GM12878 (cell line): Measurements from ENCODE around the gene KIAA0319L. TPM values are rescaled to one million over a fixed set of nuclear protein-coding genes. Genes with fewer than 3 reads are reported as not detected.

Source experiments
- FOXK2 ChIP-seq: fragments of 450-650 bp; IDR thresholded peaks from 2 replicates; pipeline ENCODE4 v1.6.1; 2017; ENCODE audit warnings: mild to moderate bottlenecking, moderate library complexity
- HDAC6 ChIP-seq: fragments of 200-600 bp; sonication (generic); IDR thresholded peaks from one replicate; pipeline ENCODE4 v1.8.0; 2017; ENCODE audit warnings: antibody characterized with exemption; ENCODE audit not compliant: unreplicated experiment
- KDM1A ChIP-seq: fragments of 200-600 bp; sonication (generic); IDR thresholded peaks from 2 replicates; pipeline ENCODE4 v1.6.1; 2016; ENCODE audit warnings: borderline replicate concordance
- KLF5 ChIP-seq: fragments of 450-650 bp; IDR thresholded peaks from 2 replicates; pipeline ENCODE4 v1.6.1; 2014; ENCODE audit warnings: mild to moderate bottlenecking; ENCODE audit not compliant: partially characterized antibody
- PKNOX1 ChIP-seq: fragments of 450-650 bp; IDR thresholded peaks from 2 replicates; pipeline ENCODE4 v1.6.1; 2016; ENCODE audit warnings: mild to moderate bottlenecking
- RAD21 ChIP-seq: IDR thresholded peaks from 2 replicates; pipeline ENCODE4 v1.6.1; 2011; ENCODE audit warnings: mild to moderate bottlenecking, low read depth, low read length, moderate library complexity; ENCODE audit not compliant: insufficient read depth
- RBBP5 ChIP-seq: fragments of 200-600 bp; sonication (generic); conservative IDR thresholded peaks from 2 replicates; pipeline ENCODE4 v1.6.1; 2016
- SMAD1 ChIP-seq: fragments of 450-650 bp; IDR thresholded peaks from 2 replicates; pipeline ENCODE4 v1.6.1; 2018; ENCODE audit warnings: mild to moderate bottlenecking, low read depth; ENCODE audit not compliant: partially characterized antibody
- polyA plus RNA-seq, 11 experiments: library from polyadenylated mRNA; depleted of rRNA in 4 of 11; unstranded in 6 of 11; stranded (reverse) in 5 of 11; fragments of >200 nt; fragmentation: Nextera tagmentation in 4 of 11; fragmentation: Illumina TruSeq in 1 of 11; extraction: Ambion mirVana in 4 of 11; extraction: Trizol in 1 of 11; gene quantifications; 1 replicate in 1 of 11; 2 replicates in 10 of 11; pipeline versions ENCODE4 v1.2.1 to v1.2.3, GENCODE V29; 2011 to 2016; ENCODE audit warnings: inconsistent platforms in 2 of 11, missing spikeins in 2 of 11, low read depth in 1 of 11
- total RNA-seq, 4 experiments: library from RNA; depleted of rRNA in 3 of 4; stranded (reverse); fragments of >200 nt in 3 of 4; fragmentation: Illumina TruSeq in 1 of 4; extraction: Trizol in 1 of 4; gene quantifications; 2 replicates each; pipeline versions ENCODE4 v1.2.1 to v1.2.3, GENCODE V29; 2013 to 2021
- TF ChIP-seq, protein P1 (sequence below), 3 experiments: IDR thresholded peaks in 2 of 3; conservative IDR thresholded peaks in 1 of 3; 2 replicates each; pipeline ENCODE4 v1.5.1; 2011; ENCODE audit warnings: low read depth in 3 of 3, low read length in 3 of 3, mild to moderate bottlenecking in 3 of 3, control low read depth in 2 of 3, moderate library complexity in 2 of 3, inconsistent platforms in 1 of 3, mixed read lengths in 1 of 3; ENCODE audit not compliant: control insufficient read depth in 2 of 3, insufficient read depth in 1 of 3; ENCODE audit errors: extremely low read depth in 1 of 3
- TF ChIP-seq, protein P2 (sequence below): fragments of 450-650 bp; conservative IDR thresholded peaks from 2 replicates; pipeline ENCODE4 v1.6.1; 2017; ENCODE audit warnings: mild to moderate bottlenecking, moderate library complexity

The KIAA0319L gene
- total and polyA plus RNA-seq, 10 of the 15 experiments (the other 5 are each of a cell fraction or from before 2014, with no cell fraction given), result 2.6 to 57.8 (median 25.4) TPM

DNA sequence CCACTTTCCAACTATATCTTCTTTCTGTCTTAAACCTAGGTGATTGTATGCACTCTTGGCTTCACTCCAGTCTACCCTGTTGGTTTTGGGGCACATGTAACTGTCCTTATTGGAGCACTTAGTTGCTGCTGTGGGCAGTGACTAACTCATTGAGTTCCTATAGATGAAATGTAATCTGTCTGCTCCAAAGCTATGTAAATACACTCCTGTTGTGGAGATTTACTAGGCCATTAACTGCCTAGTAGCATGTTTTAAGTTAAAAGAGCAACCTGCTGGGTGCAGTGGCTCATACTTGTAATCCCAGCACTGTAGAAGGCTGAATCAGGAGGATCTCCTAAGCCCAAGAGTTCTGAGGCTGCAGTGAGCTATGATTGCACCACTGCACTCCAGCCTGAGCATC is 151.1 kb downstream of the KIAA0319L start (continued):
- no peak for TF ChIP-seq KDM1A
- no peak for TF ChIP-seq KLF5
- TF ChIP-seq SMAD1, result no peak
- no peak for TF ChIP-seq RBBP5
- no peak for TF ChIP-seq FOXK2
- TF ChIP-seq, protein P1, sequence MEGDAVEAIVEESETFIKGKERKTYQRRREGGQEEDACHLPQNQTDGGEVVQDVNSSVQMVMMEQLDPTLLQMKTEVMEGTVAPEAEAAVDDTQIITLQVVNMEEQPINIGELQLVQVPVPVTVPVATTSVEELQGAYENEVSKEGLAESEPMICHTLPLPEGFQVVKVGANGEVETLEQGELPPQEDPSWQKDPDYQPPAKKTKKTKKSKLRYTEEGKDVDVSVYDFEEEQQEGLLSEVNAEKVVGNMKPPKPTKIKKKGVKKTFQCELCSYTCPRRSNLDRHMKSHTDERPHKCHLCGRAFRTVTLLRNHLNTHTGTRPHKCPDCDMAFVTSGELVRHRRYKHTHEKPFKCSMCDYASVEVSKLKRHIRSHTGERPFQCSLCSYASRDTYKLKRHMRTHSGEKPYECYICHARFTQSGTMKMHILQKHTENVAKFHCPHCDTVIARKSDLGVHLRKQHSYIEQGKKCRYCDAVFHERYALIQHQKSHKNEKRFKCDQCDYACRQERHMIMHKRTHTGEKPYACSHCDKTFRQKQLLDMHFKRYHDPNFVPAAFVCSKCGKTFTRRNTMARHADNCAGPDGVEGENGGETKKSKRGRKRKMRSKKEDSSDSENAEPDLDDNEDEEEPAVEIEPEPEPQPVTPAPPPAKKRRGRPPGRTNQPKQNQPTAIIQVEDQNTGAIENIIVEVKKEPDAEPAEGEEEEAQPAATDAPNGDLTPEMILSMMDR (IDR thresholded peaks at IDR 0.05 in 2 of 3, conservative IDR thresholded peaks at IDR 0.05 in 1 of 3; ENCODE audit: control insufficient read depth in 2 of 3, extremely low read depth in 1 of 3, insufficient read depth in 1 of 3, low read depth in 3 of 3, low read length in 3 of 3), result no peak
- TF ChIP-seq PKNOX1, result no peak
- TF ChIP-seq RAD21, result no peak
- no peak for TF ChIP-seq HDAC6
- TF ChIP-seq, protein P2, sequence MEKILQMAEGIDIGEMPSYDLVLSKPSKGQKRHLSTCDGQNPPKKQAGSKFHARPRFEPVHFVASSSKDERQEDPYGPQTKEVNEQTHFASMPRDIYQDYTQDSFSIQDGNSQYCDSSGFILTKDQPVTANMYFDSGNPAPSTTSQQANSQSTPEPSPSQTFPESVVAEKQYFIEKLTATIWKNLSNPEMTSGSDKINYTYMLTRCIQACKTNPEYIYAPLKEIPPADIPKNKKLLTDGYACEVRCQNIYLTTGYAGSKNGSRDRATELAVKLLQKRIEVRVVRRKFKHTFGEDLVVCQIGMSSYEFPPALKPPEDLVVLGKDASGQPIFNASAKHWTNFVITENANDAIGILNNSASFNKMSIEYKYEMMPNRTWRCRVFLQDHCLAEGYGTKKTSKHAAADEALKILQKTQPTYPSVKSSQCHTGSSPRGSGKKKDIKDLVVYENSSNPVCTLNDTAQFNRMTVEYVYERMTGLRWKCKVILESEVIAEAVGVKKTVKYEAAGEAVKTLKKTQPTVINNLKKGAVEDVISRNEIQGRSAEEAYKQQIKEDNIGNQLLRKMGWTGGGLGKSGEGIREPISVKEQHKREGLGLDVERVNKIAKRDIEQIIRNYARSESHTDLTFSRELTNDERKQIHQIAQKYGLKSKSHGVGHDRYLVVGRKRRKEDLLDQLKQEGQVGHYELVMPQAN, result no peak
